Glomerular visceral epithelial cell (primary cell): ENCODE measurements around the gene ZNF610.
"Not testable (repeated sequence)": the region's sequence is repeated elsewhere in the genome, so short reads cannot be mapped to it uniquely, and the experiment has no call there.

Experiments used
- DNase-seq: peaks from one replicate; pipeline ENCODE4 v3.0.0-alpha.2; 2016; ENCODE audit errors: extremely low spot score

ZNF610 gene

GRCh38 chr19:52336117-52336790 is at the start of gene ZNF610:
Gene ZNF610 (plus strand): TSS chr19:52336243. CDS start chr19:52349173, 12,930 bp downstream.
- peak; percentile 5 for DNase-seq

GRCh38 chr19:52286256-52286655 is 49.8 kb upstream of the ZNF610 start:
- no peak for DNase-seq

DNA sequence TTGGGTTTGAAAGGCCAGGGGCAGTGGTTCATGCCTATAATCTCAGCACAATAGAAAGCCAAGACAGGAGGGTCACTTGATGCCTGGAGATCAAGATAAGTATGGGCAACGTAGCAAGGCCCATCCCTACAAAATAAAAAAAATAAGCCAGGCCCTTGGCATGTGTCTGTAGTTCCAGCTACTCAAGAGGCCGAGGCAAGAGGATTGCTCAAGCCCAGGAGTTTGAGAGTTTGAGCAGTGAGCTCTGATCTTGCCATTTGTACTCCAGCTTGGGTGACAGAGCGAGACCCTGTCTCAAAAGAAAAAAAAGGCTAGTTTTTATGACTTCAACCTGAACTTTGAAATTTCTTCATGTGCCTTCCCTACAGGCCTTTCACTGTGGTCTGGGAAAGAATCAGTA is 44.3 kb upstream of the ZNF610 start:
- DNase-seq: no peak

GRCh38 chr19:52292946-52293345 is 43.1 kb upstream of the ZNF610 start:
- not testable (repeated sequence) for DNase-seq

DNA sequence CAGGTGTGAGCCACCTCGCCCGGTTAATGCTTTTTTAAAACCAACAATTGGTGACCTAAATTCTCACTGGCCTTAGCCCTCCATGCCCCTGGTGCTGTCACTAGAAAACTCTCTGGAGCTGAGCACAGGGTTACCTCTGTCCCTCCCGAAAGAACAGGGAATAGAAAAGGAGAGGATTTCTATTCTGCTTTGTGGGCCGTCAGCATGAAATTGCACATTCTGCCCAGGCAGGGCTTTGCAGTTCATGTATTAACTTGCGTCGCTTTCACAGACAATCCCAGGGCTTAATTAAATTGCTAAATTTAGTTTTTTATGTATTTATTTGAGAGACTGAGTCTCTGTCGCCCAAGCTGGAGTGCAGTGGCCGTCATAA is 39.7 kb upstream of the ZNF610 start:
- no peak for DNase-seq

DNA sequence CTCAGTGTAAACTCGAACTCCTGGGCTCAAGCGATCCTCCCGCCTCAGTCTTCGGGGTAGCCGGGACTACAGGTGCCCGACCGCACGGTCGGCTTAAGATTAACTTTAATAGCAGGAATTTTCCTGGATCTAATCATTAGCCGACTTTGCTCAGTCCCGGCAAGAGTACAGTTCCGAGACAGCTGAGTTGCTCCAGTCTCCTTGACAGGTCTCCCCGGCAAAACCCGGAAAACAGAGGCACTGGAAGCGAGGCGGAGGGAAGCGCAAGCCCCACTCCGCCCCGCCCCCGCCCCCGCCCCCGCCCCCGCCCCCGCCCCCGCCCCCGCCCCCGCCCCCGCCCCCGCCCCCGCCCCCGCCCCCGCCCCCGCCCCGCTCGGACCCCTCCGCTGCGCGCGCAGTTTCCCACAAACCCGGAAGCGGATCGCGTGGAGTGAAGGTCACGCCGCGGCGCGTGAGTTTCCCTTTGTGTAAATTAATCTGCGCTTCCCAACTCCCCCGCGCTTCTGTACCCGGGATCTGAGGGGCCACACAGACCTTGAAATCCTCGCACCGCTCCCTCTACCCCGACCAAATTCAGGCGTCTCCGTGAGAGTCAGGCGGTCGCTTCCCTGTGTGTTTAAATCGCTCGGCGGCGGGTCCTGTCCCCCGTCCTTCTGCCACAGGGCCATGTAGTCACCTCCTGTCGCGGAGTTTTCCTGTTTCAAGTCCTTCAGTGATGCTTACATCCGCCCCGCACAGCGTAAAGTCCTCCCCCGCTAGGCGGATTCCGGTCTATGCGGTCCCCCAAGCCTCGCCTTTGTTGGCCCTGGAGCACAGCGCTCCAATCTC is 39.1 kb upstream of the ZNF610 start, which contains the start of gene ZNF480:
Gene ZNF480 (plus strand): TSS at position 397 of the 828 bp plus-strand sequence. CDS start 3,244 bp downstream, outside the sequence.
- DNase-seq: peak; percentile 83

GRCh38 chr19:52297601-52298364 is 38.3 kb upstream of the ZNF610 start:
- peak; percentile 4 for DNase-seq

- DNase-seq: no peak
These were observed 28.8 kb upstream of the ZNF610 start for GRCh38 chr19:52307275-52307674.

DNA sequence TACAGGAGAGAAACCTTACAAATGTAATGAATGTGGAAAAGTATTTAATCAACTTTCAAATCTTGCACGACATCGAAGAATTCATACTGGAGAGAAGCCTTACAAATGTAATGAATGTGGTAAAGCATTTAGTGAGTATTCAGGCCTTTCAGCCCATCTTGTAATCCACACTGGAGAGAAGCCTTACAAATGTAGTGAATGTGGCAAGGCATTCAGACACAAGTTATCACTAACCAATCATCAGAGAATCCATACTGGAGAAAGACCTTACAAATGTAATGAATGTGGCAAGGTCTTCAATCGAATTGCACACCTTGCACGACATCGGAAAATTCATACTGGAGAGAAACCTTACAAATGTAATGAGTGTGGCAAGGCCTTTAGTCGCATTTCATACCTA is 13.6 kb upstream of the ZNF610 start:
- no peak for DNase-seq

GRCh38 chr19:52331757-52332156 is 4.3 kb upstream of the ZNF610 start:
- no peak for DNase-seq

DNA sequence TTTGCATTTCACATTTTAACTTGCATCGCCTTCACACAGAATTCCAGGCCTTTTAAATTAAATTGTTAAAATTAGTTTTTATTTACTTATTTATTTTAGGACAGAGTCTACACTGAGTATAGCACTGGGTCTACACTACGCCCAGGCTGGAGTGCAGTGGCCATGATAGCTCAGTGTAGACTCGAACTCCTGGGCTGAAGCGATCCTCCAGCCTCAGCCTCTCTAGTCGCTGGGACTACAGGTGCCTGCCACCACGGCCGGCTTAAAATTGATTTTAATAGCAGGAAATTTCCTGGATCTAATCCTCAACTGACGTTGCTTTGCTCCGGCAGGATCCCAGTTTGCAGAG is 301 bp upstream of the ZNF610 start:
- no peak for DNase-seq

DNA sequence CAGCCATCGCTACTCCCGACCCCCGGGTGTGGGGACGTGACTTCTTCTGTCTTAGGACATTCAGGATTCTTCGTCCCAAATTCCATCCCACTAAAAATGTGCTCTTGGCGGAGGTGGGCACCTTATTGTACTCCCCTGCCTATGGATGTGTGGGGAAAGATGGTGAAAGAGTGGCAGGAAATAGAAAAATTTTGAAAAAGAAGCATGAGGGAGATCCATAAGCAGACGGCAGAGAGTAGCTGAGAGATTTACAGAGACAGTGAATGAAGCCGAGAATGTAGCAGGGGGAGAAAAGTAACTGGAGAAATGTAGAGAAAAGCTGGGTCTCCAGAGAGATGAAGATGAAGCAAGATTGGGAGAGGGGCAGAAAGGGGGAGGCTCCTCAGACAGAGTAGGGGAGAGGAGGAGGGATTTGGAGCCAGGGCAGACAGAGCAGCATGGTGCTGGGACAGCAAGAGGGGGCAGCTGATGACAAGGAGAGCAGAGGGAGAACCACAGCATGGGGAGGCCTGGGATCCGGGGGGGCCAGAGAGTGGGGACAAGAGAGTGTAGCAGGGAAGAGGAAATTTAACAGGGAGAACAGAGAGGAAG is 843 bp downstream of the ZNF610 start:
- DNase-seq: no peak

- DNase-seq: not testable (repeated sequence)
These were observed 3.0 kb downstream of the ZNF610 start for GRCh38 chr19:52339022-52339421.

DNA sequence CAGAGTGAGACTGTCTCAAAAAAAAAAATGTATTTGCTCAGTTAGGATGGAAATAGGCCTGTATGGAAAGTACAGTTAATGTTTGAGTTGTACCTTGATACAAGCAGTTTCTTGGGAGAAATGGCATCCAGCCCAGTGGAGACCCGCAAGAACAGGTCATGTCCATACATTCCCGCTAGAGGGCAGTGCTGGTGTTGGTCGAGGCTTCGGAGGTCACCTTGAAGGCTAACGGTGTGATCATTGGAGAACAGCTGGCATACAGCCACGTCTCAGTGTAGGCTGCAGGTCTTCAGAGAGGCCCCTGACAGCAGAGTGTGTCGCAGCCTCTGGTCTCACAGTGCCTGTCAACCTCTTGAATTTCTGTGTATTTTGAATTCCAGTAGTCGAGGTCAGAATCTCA is 7.5 kb downstream of the ZNF610 start:
- no peak for DNase-seq

GRCh38 chr19:52345162-52345561 is 9.1 kb downstream of the ZNF610 start:
- DNase-seq: no peak

GRCh38 chr19:52351512-52351911 is 15.5 kb downstream of the ZNF610 start:
- no peak for DNase-seq

- DNase-seq: no peak
These were observed 30.4 kb downstream of the ZNF610 start for GRCh38 chr19:52366414-52366824.

- DNase-seq: peak; percentile 54
These were observed 33.7 kb downstream of the ZNF610 start, which contains the start of gene ZNF880 for GRCh38 chr19:52369559-52370340. Gene ZNF880 (plus strand): TSS chr19:52369923. CDS start chr19:52369966, 43 bp downstream.

DNA sequence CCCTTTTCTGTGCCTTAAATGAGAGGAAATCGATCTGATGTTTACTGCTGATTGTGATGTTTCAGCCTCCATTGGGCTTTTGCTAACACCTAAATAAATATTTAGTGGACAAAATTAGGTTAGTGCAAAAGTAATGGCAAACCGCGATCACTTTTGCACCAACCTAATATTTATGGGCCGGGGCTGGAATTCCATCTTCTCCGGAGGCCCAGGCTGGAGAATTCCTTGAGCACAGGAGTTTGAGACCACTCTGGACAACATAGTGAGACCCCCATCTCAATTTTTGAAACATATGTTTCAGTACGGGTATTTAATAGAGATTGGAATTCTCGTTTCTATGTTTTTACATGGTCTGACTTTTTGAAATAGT is 34.3 kb downstream of the ZNF610 start:
- DNase-seq: no peak

DNA sequence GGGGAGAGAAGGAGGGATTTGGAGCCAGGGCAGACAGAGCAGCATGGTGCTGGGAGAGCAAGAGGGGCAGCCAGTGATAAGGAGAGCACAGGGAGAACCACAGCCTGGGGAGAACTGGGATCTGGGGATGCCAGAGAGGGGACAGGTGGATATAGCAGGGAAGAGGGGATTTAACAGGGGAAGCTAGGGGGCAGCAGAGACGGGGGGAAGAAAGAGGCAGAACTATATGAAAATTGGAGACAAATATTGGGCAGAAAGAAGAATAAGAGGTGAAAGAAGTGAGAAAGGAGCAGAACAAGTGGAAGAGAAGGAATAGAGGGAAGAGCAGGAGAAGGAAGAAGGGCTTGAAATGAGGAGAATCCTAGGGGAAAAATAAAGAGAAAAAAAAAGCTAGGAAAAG is 55.1 kb downstream of the ZNF610 start:
- no peak for DNase-seq
